ENCODE data around the gene EMCN.

DNA sequence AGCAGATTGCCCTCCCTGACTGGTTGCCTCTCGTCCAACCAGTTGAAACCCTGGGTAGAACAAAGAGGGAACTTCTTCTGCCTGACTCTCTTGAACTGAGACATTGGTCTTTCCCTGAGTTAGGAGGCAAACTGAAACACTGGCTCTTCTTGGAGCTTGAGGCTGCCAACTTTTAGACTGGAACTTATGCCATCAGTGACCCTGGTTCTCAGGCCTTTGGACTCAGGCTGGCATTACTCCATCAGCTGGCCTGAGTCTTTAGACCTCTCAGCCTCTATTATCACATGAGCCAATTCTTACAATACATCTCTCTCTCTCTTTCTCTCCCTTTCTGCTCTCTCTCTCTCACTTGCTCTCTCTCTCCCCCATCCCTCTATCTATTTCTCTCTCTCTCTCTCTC lies 86.4 kb downstream of the EMCN start:
- TF ChIP-seq, protein P1, sequence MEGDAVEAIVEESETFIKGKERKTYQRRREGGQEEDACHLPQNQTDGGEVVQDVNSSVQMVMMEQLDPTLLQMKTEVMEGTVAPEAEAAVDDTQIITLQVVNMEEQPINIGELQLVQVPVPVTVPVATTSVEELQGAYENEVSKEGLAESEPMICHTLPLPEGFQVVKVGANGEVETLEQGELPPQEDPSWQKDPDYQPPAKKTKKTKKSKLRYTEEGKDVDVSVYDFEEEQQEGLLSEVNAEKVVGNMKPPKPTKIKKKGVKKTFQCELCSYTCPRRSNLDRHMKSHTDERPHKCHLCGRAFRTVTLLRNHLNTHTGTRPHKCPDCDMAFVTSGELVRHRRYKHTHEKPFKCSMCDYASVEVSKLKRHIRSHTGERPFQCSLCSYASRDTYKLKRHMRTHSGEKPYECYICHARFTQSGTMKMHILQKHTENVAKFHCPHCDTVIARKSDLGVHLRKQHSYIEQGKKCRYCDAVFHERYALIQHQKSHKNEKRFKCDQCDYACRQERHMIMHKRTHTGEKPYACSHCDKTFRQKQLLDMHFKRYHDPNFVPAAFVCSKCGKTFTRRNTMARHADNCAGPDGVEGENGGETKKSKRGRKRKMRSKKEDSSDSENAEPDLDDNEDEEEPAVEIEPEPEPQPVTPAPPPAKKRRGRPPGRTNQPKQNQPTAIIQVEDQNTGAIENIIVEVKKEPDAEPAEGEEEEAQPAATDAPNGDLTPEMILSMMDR (IDR thresholded peaks at IDR 0.05): no peak
- TF ChIP-seq POLR2A (IDR thresholded peaks at IDR 0.05) (no peak), EP300 (IDR thresholded peaks at IDR 0.05) (no peak)

Data from sigmoid colon (tissue), 4 donors.